Osteoblast (primary cell): Measurements from ENCODE around the gene PTPRR. TPM values are rescaled to one million over a fixed set of nuclear protein-coding genes. Genes with fewer than 3 reads are reported as not detected.

ENCODE experiments used
- DNase-seq: peaks from one replicate; pipeline ENCODE4 v3.0.0; 2011; ENCODE audit warnings: low spot score, mixed read lengths; ENCODE audit not compliant: insufficient read length; ENCODE audit errors: missing footprints
- H2AFZ ChIP-seq: 2 replicates; pipeline ENCODE4 v1.6.0; 2011; ENCODE audit warnings: mild to moderate bottlenecking, low read length
- H3K27ac ChIP-seq: 2 replicates; pipeline ENCODE4 v1.5.1; 2011; ENCODE audit warnings: mild to moderate bottlenecking, low read depth, low read length, moderate library complexity
- H3K27me3 ChIP-seq: 2 replicates; pipeline ENCODE4 v1.6.0; 2012; ENCODE audit warnings: mild to moderate bottlenecking, control low read depth, inconsistent platforms, low read length, moderate library complexity; ENCODE audit not compliant: insufficient read depth
- H3K36me3 ChIP-seq: 2 replicates; pipeline ENCODE4 v1.5.1; 2011; ENCODE audit warnings: mild to moderate bottlenecking, low read length, control low read depth, moderate library complexity; ENCODE audit not compliant: insufficient read depth
- H3K4me1 ChIP-seq: 2 replicates; pipeline ENCODE4 v1.5.1; 2011; ENCODE audit warnings: mild to moderate bottlenecking, low read length, control low read depth, moderate library complexity; ENCODE audit not compliant: insufficient read depth
- H3K4me2 ChIP-seq: 2 replicates; pipeline ENCODE4 v1.6.0; 2011; ENCODE audit warnings: mild to moderate bottlenecking, low read length; ENCODE audit not compliant: insufficient read depth
- H3K4me3 ChIP-seq: fragments of 200-600 bp; sonication (generic); 3 replicates; pipeline ENCODE4 v1.5.1; 2012; ENCODE audit warnings: mild to moderate bottlenecking, low read length, inconsistent platforms; ENCODE audit not compliant: insufficient read depth
- H3K79me2 ChIP-seq: 2 replicates; pipeline ENCODE4 v1.6.0; 2012; ENCODE audit warnings: mild to moderate bottlenecking, low read length, control low read depth, inconsistent platforms; ENCODE audit not compliant: insufficient read depth
- H3K9me3 ChIP-seq: 2 replicates; pipeline ENCODE4 v1.5.1; 2011; ENCODE audit warnings: low read depth, low read length, control low read depth
- H4K20me1 ChIP-seq: 2 replicates; pipeline ENCODE4 v1.6.0; 2012; ENCODE audit warnings: mild to moderate bottlenecking, low read length, control low read depth; ENCODE audit not compliant: insufficient read depth
- total RNA-seq: library from RNA; depleted of rRNA; stranded (reverse); fragments of >200 nt; gene quantifications from 2 replicates; pipeline ENCODE4 v1.2.3, GENCODE V29; 2012
- TF ChIP-seq, protein P1 (sequence below): IDR thresholded peaks from 2 replicates; pipeline ENCODE4 v1.5.1; 2011; ENCODE audit warnings: mild to moderate bottlenecking, low read depth, low read length, moderate library complexity; ENCODE audit errors: extremely low read depth

PTPRR gene
- total RNA-seq, 1 donor, result not detected

- H3K36me3 ChIP-seq, result no peaks in the 10 kb centered on the region
- TF ChIP-seq, protein P1, sequence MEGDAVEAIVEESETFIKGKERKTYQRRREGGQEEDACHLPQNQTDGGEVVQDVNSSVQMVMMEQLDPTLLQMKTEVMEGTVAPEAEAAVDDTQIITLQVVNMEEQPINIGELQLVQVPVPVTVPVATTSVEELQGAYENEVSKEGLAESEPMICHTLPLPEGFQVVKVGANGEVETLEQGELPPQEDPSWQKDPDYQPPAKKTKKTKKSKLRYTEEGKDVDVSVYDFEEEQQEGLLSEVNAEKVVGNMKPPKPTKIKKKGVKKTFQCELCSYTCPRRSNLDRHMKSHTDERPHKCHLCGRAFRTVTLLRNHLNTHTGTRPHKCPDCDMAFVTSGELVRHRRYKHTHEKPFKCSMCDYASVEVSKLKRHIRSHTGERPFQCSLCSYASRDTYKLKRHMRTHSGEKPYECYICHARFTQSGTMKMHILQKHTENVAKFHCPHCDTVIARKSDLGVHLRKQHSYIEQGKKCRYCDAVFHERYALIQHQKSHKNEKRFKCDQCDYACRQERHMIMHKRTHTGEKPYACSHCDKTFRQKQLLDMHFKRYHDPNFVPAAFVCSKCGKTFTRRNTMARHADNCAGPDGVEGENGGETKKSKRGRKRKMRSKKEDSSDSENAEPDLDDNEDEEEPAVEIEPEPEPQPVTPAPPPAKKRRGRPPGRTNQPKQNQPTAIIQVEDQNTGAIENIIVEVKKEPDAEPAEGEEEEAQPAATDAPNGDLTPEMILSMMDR, result no peak
- H3K4me1 ChIP-seq, result peaks cover 15% of the 10 kb centered on the region
- no peaks in the 10 kb centered on the region for H3K79me2 ChIP-seq
- no peak for DNase-seq
- no peak overlapping the region for H3K4me2 ChIP-seq
- H3K9me3 ChIP-seq, result no peaks in the 10 kb centered on the region
- no peak overlapping the region for H3K27ac ChIP-seq
- no peak overlapping the region for H3K4me3 ChIP-seq
- peak overlapping the region; percentile 18 for H2AFZ ChIP-seq
- H3K27me3 ChIP-seq, result no peaks in the 10 kb centered on the region
- no peaks in the 10 kb centered on the region for H4K20me1 ChIP-seq
Measured at GRCh38 chr12:70657616-70658286, 262.8 kb downstream of the PTPRR start.

DNA sequence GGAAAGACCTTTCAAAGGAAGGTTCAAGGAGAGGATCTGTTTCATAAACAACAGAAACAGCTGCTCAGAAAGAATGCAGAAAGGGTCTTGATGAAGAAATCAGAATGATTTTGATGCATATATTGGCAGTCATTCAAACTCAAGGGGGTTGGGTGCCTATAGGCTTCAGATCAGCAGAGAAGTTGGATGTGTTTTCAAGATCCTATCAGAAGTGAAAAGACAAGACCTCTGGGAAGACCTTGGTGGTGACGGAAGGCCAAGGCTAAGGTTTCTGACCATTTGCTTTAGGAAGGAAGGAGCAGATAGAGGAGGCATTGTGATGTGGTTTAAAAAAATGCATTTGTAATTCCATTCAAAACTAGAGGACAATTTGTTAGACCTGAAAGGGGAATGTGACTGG is 268.1 kb downstream of the PTPRR start:
- H3K27ac ChIP-seq, result no peak overlapping the region
- H3K9me3 ChIP-seq, result no peaks in the 10 kb centered on the region

GRCh38 chr12:70648831-70649230 is 271.7 kb downstream of the PTPRR start:
- Histone ChIP-seq H3K4me3 (no peak overlapping the region), H3K79me2 (no peaks in the 10 kb centered on the region), H3K27me3 (no peaks in the 10 kb centered on the region), H4K20me1 (no peaks in the 10 kb centered on the region), H2AFZ (peak overlapping the region; percentile 2), H3K4me1 (peaks cover 48% of the 10 kb centered on the region), H3K36me3 (no peaks in the 10 kb centered on the region), H3K9me3 (no peaks in the 10 kb centered on the region), H3K27ac (peak overlapping the region; percentile 87), H3K4me2 (peak overlapping the region; percentile 39)
- peak; percentile 61 for DNase-seq
- TF ChIP-seq, protein P1, result no peak

More for the DNA sequence above, 268.1 kb downstream of the PTPRR start:
- TF ChIP-seq, protein P1, result no peak
- Histone ChIP-seq H4K20me1 (no peaks in the 10 kb centered on the region), H3K4me1 (peaks cover 19% of the 10 kb centered on the region), H3K36me3 (no peaks in the 10 kb centered on the region), H3K4me3 (no peak overlapping the region), H3K27me3 (no peaks in the 10 kb centered on the region), H3K4me2 (no peak overlapping the region), H2AFZ (no peak overlapping the region), H3K79me2 (no peaks in the 10 kb centered on the region)
- DNase-seq, result no peak

GRCh38 chr12:70648191-70648590 is 272.3 kb downstream of the PTPRR start:
- Histone ChIP-seq H3K4me2 (peak overlapping the region; percentile 39), H4K20me1 (no peaks in the 10 kb centered on the region), H3K9me3 (no peaks in the 10 kb centered on the region), H3K27me3 (no peaks in the 10 kb centered on the region), H2AFZ (no peak overlapping the region), H3K27ac (peak overlapping the region; percentile 87), H3K4me1 (peaks cover 48% of the 10 kb centered on the region), H3K36me3 (no peaks in the 10 kb centered on the region), H3K4me3 (no peak overlapping the region), H3K79me2 (no peaks in the 10 kb centered on the region)
- TF ChIP-seq, protein P1, result no peak
- no peak for DNase-seq
